H1 (cell line): Measurements from ENCODE around the gene PASK. TPM values are rescaled to one million over a fixed set of nuclear protein-coding genes. Genes with fewer than 3 reads are reported as not detected.

Experiments
- CTCF ChIA-PET: fragments of 300-600 bp; sonication (Branson Sonifier 250); formaldehyde crosslinking; loops from one replicate; lab custom pipeline; 2021; ENCODE audit not compliant: partially characterized antibody; lab: Charles Lee
- POLR2A ChIA-PET: fragments of 300-600 bp; sonication (Branson Sonifier 250); formaldehyde crosslinking; loops from one replicate; lab custom pipeline; 2021; ENCODE audit warnings: inconsistent platforms; ENCODE audit not compliant: partially characterized antibody; lab: Charles Lee
- DNase-seq, 2 experiments: peaks; one replicate each; pipeline versions ENCODE4 v3.0.0 to v3.0.0-alpha.2; 2010 to 2022; ENCODE audit warnings: low spot score in 2 of 2, low read depth in 1 of 2, mixed read lengths in 1 of 2
- FAIRE-seq: peaks from 2 replicates; lab custom pipeline; 2011; peaks lifted over from hg19 to GRCh38; lab: Jason Lieb, UNC
- H2AFZ ChIP-seq: 2 replicates; pipeline ENCODE4 v1.8.1; 2012; ENCODE audit warnings: low read length, inconsistent platforms
- H2AK5ac ChIP-seq: 2 replicates; pipeline ENCODE4 v1.6.1; 2013; ENCODE audit warnings: low read depth, low read length
- H2BK120ac ChIP-seq: replicated peaks from 2 replicates; pipeline ENCODE3; 2013; ENCODE audit warnings: low read depth, low read length, inconsistent platforms
- H2BK12ac ChIP-seq: 2 replicates; pipeline ENCODE4 v1.6.1; 2013; ENCODE audit warnings: low read depth, low read length
- H2BK15ac ChIP-seq: 2 replicates; pipeline ENCODE4 v1.6.1; 2013; ENCODE audit warnings: low read length
- H2BK20ac ChIP-seq: 2 replicates; pipeline ENCODE4 v1.6.1; 2013; ENCODE audit warnings: low read length
- H2BK5ac ChIP-seq: 2 replicates; pipeline ENCODE4 v1.6.1; 2013; ENCODE audit warnings: low read depth, low read length
- H3K14ac ChIP-seq: 2 replicates; pipeline ENCODE4 v1.6.1; 2013; ENCODE audit warnings: inconsistent platforms; ENCODE audit not compliant: insufficient read length
- H3K18ac ChIP-seq: 2 replicates; pipeline ENCODE4 v1.6.1; 2013; ENCODE audit warnings: low read length; ENCODE audit errors: extremely low read depth
- H3K23ac ChIP-seq: 2 replicates; pipeline ENCODE4 v1.6.1; 2013; ENCODE audit warnings: inconsistent platforms; ENCODE audit not compliant: insufficient read length
- H3K23me2 ChIP-seq: 2 replicates; pipeline ENCODE4 v1.6.1; 2013; ENCODE audit warnings: low read depth, low read length
- H3K27ac ChIP-seq: 2 replicates; pipeline ENCODE4 v1.6.1; 2011; ENCODE audit warnings: low read depth, low read length, inconsistent platforms
- H3K27me3 ChIP-seq, 4 experiments: replicated peaks in 1 of 4; 1 replicate in 1 of 4; 2 replicates in 3 of 4; pipeline versions ENCODE4 v1.6.1 to v1.8.1; 2011 to 2013; ENCODE audit warnings: low read length in 3 of 4, mild to moderate bottlenecking in 3 of 4, inconsistent platforms in 2 of 4, mixed read lengths in 2 of 4, moderate library complexity in 1 of 4; ENCODE audit not compliant: control insufficient read depth in 3 of 4, insufficient read depth in 3 of 4; ENCODE audit errors: extremely low read depth in 1 of 4
- H3K36me3 ChIP-seq, 4 experiments: 2 replicates each; pipeline versions ENCODE4 v1.6.1 to v1.8.1; 2011 to 2013; ENCODE audit warnings: mild to moderate bottlenecking in 4 of 4, low read length in 3 of 4, moderate library complexity in 2 of 4, control low read depth in 1 of 4, inconsistent platforms in 1 of 4; ENCODE audit not compliant: insufficient read depth in 4 of 4, control insufficient read depth in 2 of 4
- H3K4ac ChIP-seq: replicated peaks from 2 replicates; pipeline ENCODE3; 2013; ENCODE audit warnings: low read length, low read depth, mixed read lengths, inconsistent platforms; ENCODE audit not compliant: insufficient read length
- H3K4me1 ChIP-seq, 4 experiments: replicated peaks in 1 of 4; 1 replicate in 1 of 4; 2 replicates in 3 of 4; pipeline versions ENCODE4 v1.6.1 to v1.8.1; 2011 to 2013; ENCODE audit warnings: low read length in 3 of 4, inconsistent platforms in 2 of 4, mixed read lengths in 1 of 4; ENCODE audit not compliant: insufficient read depth in 4 of 4, control insufficient read depth in 3 of 4
- H3K4me2 ChIP-seq, 2 experiments: 2 replicates each; pipeline versions ENCODE4 v1.6.1 to v1.8.1; 2011 to 2013; ENCODE audit warnings: low read depth in 2 of 2, low read length in 2 of 2, control low read depth in 1 of 2, inconsistent platforms in 1 of 2, mild to moderate bottlenecking in 1 of 2; ENCODE audit not compliant: insufficient read depth in 1 of 2
- H3K4me3 ChIP-seq, 4 experiments: fragments of 200-600, 300-600 bp in 1 of 4; sonication (generic), shearing (Covaris generic), sonication (Bioruptor Twin) in 1 of 4; 2 replicates each; pipeline versions ENCODE4 v1.5.1 to v1.8.1; 2011 to 2016; ENCODE audit warnings: low read length in 4 of 4, low read depth in 3 of 4, control low read depth in 2 of 4, inconsistent platforms in 2 of 4, mild to moderate bottlenecking in 2 of 4, mixed read lengths in 1 of 4, moderate library complexity in 1 of 4; ENCODE audit not compliant: insufficient read depth in 2 of 4; ENCODE audit errors: extremely low read depth in 1 of 4
- H3K56ac ChIP-seq: replicated peaks from 2 replicates; pipeline ENCODE3; 2013; ENCODE audit warnings: low read depth, mild to moderate bottlenecking, mixed read lengths, low read length, inconsistent platforms; ENCODE audit not compliant: insufficient read length
- H3K79me1 ChIP-seq: 2 replicates; pipeline ENCODE4 v1.6.1; 2013; ENCODE audit warnings: low read depth, low read length, control low read depth
- H3K79me2 ChIP-seq, 2 experiments: 2 replicates each; pipeline versions ENCODE4 v1.6.1 to v1.8.1; 2012 to 2013; ENCODE audit warnings: low read length in 2 of 2, mild to moderate bottlenecking in 2 of 2, inconsistent platforms in 1 of 2; ENCODE audit not compliant: insufficient read depth in 2 of 2, control insufficient read depth in 1 of 2
- H3K9ac ChIP-seq, 4 experiments: replicated peaks in 1 of 4; 1 replicate in 1 of 4; 2 replicates in 3 of 4; pipeline versions ENCODE4 v1.6.1 to v1.8.1; 2011 to 2013; ENCODE audit warnings: low read depth in 3 of 4, low read length in 3 of 4, control low read depth in 2 of 4, mild to moderate bottlenecking in 2 of 4, moderate library complexity in 2 of 4, inconsistent platforms in 1 of 4; ENCODE audit errors: extremely low read depth in 1 of 4
- H3K9me3 ChIP-seq, 2 experiments: 2 replicates each; pipeline versions ENCODE4 v1.6.1 to v1.8.1; 2012 to 2013; ENCODE audit warnings: mild to moderate bottlenecking in 2 of 2, moderate library complexity in 2 of 2, control low read depth in 1 of 2, inconsistent platforms in 1 of 2, low read depth in 1 of 2, low read length in 1 of 2, mixed read lengths in 1 of 2; ENCODE audit not compliant: insufficient read depth in 2 of 2
- H4K20me1 ChIP-seq, 2 experiments: replicated peaks in 1 of 2; 2 replicates each; pipeline versions ENCODE3 to v1.8.1; 2011 to 2013; ENCODE audit warnings: inconsistent platforms in 2 of 2, low read length in 2 of 2, mild to moderate bottlenecking in 1 of 2; ENCODE audit not compliant: insufficient read depth in 2 of 2, control insufficient read depth in 1 of 2
- H4K5ac ChIP-seq: 2 replicates; pipeline ENCODE4 v1.6.1; 2013; ENCODE audit warnings: low read length, low read depth, mixed read lengths, inconsistent platforms; ENCODE audit not compliant: insufficient read length
- H4K8ac ChIP-seq: 2 replicates; pipeline ENCODE4 v1.8.0; 2013; ENCODE audit warnings: mild to moderate bottlenecking, moderate library complexity, low read length, inconsistent platforms; ENCODE audit not compliant: insufficient read depth; ENCODE audit errors: extremely low read depth
- H4K91ac ChIP-seq: replicated peaks from 2 replicates; pipeline ENCODE3; 2013; ENCODE audit warnings: low read length, mixed read lengths, inconsistent platforms; ENCODE audit not compliant: insufficient read length
- BCL11A ChIP-seq, 2 experiments: IDR thresholded peaks; one replicate each; pipeline ENCODE4 v1.6.1; 2011; ENCODE audit warnings: low read depth in 2 of 2, low read length in 2 of 2, mild to moderate bottlenecking in 2 of 2
- RXRA ChIP-seq: IDR thresholded peaks from 2 replicates; pipeline ENCODE4 v1.6.1; 2011; ENCODE audit warnings: low read depth, mild to moderate bottlenecking, low read length, moderate library complexity; ENCODE audit not compliant: insufficient read depth
- SIX5 ChIP-seq: IDR thresholded peaks from 2 replicates; pipeline ENCODE4 v1.6.1; 2011; ENCODE audit warnings: mild to moderate bottlenecking, low read depth, low read length
- TAF1 ChIP-seq: IDR thresholded peaks from 2 replicates; pipeline ENCODE4 v1.6.1; 2011; ENCODE audit warnings: mild to moderate bottlenecking, low read depth, low read length
- YY1 ChIP-seq: IDR thresholded peaks from 2 replicates; pipeline ENCODE4 v1.6.1; 2011; ENCODE audit warnings: low read depth, mild to moderate bottlenecking, low read length
- WGBS, 2 experiments: shearing (Covaris generic) in 1 of 2; methylation state at CpG; one replicate each; pipeline versions ENCODE4 v1.1.6 to v1.1.7; 2013 to 2015; ENCODE audit warnings: low lambda C conversion rate in 2 of 2, mixed read lengths in 2 of 2, inconsistent platforms in 1 of 2, low coverage in 1 of 2, missing lambda C conversion rate in 1 of 2; ENCODE audit not compliant: insufficient replicate concordance in 2 of 2, insufficient coverage in 1 of 2, insufficient read length in 1 of 2; ENCODE audit errors: extremely low coverage in 1 of 2, missing lambda C conversion rate in 1 of 2; 5-methylcytosine and 5-hydroxymethylcytosine counted together
- polyA plus RNA-seq, 7 experiments: library from polyadenylated mRNA; depleted of rRNA in 3 of 7; stranded (reverse) in 5 of 7; unstranded in 2 of 7; fragments of >200 nt in 5 of 7; fragments of 200-250 nt in 2 of 7; gene quantifications; 1 replicate in 5 of 7; 2 replicates in 1 of 7; 4 replicates in 1 of 7; pipeline versions ENCODE4 v1.2.1 to v1.2.3, GENCODE V29; 2011 to 2013; ENCODE audit warnings: missing spikeins in 2 of 7, mixed read lengths in 2 of 7
- total RNA-seq: library from RNA; stranded (reverse); fragmentation: NEBNext Ultra II Directional; extraction: Animal tissue kit (Norgen Biotek cat#: 25700); gene quantifications from 2 replicates; pipeline ENCODE4 v1.2.1, GENCODE V29; 2021

Gene PASK
- total and polyA plus RNA-seq, 2 of the 8 experiments (the other 6 are each of a cell fraction or from before 2014, with no cell fraction given), result 20.5 to 66.1 TPM

GRCh38 chr2:241107031-241107783 is 42.1 kb downstream of the PASK start:
- DNase-seq (no peak), FAIRE-seq (no peak)
- H3K9ac ChIP-seq, result no peak overlapping the region
- no peak overlapping the region for H2BK120ac ChIP-seq
- H3K23me2 ChIP-seq, result no peaks in the 10 kb centered on the region; the same call in 1 of the 2 replicates
- no peak overlapping the region for H3K23ac ChIP-seq
- no peak overlapping the region for H2BK20ac ChIP-seq
- no peak overlapping the region for H4K5ac ChIP-seq
- H2BK12ac ChIP-seq, result no peak overlapping the region
- H3K9me3 ChIP-seq, result no peaks in the 10 kb centered on the region
- no peak overlapping the region for H2BK5ac ChIP-seq
- H2BK15ac ChIP-seq, result no peak overlapping the region
- no peak overlapping the region for H3K56ac ChIP-seq
- no peaks in the 10 kb centered on the region; the same call in 1 of the 2 replicates for H3K79me1 ChIP-seq
- CTCF ChIA-PET, result no interaction called here
- peaks cover 0 to 17% (median 2%) of the 10 kb centered on the region in 4 experiments; a peak in 4 of 8 replicates for H3K36me3 ChIP-seq
- WGBS, 2 experiments, result 94% methylated on average over 9 of the region's 9 CpGs; no CpG with 5 or more reads in 1 of the 2 experiments
- H3K4me3 ChIP-seq, result no peak overlapping the region
- H3K4me2 ChIP-seq, result no peak overlapping the region
- H2AFZ ChIP-seq, result no peak overlapping the region
- H3K4ac ChIP-seq, result no peak overlapping the region
- no peak overlapping the region for H4K8ac ChIP-seq
- H3K4me1 ChIP-seq, result no peaks in the 10 kb centered on the region; a peak in 1 of 7 replicates
- H3K27me3 ChIP-seq, result no peaks in the 10 kb centered on the region
- peaks cover 0 to 6% of the 10 kb centered on the region in 2 experiments for H4K20me1 ChIP-seq
- H3K14ac ChIP-seq, result no peak overlapping the region
- H3K18ac ChIP-seq, result no peak overlapping the region
- no peak overlapping the region for H3K27ac ChIP-seq
- POLR2A ChIA-PET, result interaction anchor here (0.9 kb wide), 1 partner anchor 41 kb away, joined by 3 read pairs; no protein-coding TSS in a partner anchor
- H4K91ac ChIP-seq, result no peak overlapping the region
- no peak overlapping the region for H2AK5ac ChIP-seq
- no peaks in the 10 kb centered on the region for H3K79me2 ChIP-seq
- no peak for TF ChIP-seq SIX5
- TF ChIP-seq RXRA, result no peak
- TF ChIP-seq TAF1, result no peak
- no peak for TF ChIP-seq BCL11A (IDR thresholded peaks at IDR 0.05; ENCODE audit: low read depth in 2 of 2, low read length in 2 of 2)
- no peak for TF ChIP-seq YY1
